Fibroblast of mammary gland (primary cell): ENCODE measurements around the gene FADS6.

Experiments
- DNase-seq: peaks from one replicate; pipeline ENCODE4 v3.0.0-alpha.2; 2010; ENCODE audit warnings: low read depth
- H3K4me3 ChIP-seq: 2 replicates; pipeline ENCODE4 v1.5.1; 2011; ENCODE audit warnings: low read depth, mild to moderate bottlenecking, low read length, moderate library complexity; ENCODE audit not compliant: control insufficient read depth
- CTCF ChIP-seq: conservative IDR thresholded peaks from 2 replicates; pipeline ENCODE4 v1.5.1; 2011; ENCODE audit warnings: low read depth, low read length, inconsistent platforms; ENCODE audit not compliant: control insufficient read depth, insufficient read depth

Gene FADS6

GRCh38 chr17:74831444-74832146, 61.8 kb downstream of the FADS6 start:
- DNase-seq: no peak
- TF ChIP-seq CTCF: no peak
- H3K4me3 ChIP-seq: no peak overlapping the region

- H3K4me3 ChIP-seq: no peak overlapping the region
- no peak for DNase-seq
- TF ChIP-seq CTCF: no peak
These were observed 62.6 kb downstream of the FADS6 start for GRCh38 chr17:74830861-74831260.

- no peak overlapping the region for H3K4me3 ChIP-seq
- DNase-seq: no peak
- no peak for TF ChIP-seq CTCF
These were observed 65.6 kb downstream of the FADS6 start for GRCh38 chr17:74827800-74828199.
